Measurements from ENCODE around the gene PPP1R14B. TPM values are rescaled to one million over a fixed set of nuclear protein-coding genes. Genes with fewer than 3 reads are reported as not detected.

Gene PPP1R14B
- total RNA-seq, 4 donors from 2014 or later = 78.7 to 101 (median 99.0) TPM

DNA sequence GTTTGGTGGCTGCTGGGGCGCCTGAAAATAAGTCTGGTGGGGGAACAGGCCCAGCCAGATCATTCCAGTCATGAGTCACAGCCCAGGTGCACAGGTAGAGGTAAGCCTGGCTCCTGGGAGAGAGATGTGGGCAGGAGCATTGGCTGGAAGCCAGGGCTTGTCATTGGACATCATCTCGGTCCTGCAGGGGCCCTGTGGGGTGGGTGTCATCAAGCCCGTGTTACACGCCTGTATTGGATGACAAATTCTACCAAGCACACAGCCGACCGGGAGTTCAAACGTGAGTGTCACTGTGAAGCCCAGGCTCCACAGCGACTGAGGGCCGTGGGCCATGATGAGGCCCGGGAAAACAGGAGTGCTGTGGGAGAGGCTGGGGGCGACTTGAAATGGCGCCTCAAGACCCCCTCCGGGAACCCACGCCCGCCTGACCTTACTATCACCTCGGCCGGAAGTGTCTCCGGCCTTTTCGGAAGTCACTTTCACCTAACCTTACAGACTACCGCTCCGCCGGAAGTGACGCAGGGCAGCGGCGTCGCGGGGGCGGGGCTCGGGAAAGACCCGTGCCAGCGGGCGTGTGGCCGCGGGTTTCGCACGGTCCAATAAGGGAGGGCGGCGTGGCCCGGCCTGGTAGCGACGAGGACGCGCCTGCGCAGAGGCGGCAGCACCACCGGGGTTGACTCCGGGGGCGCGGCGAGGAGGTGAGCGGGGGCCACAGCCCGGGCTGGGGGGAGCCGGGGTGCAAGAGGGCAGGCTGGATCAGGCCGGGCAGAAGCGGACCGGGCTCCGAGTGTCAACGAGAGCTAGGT lies 6.1 kb downstream of the PPP1R14B start, which contains the start of gene FKBP2:
Gene FKBP2 (plus strand): TSS at position 661 of the 806 bp plus-strand sequence. CDS start 1,293 bp downstream, outside the sequence.
- no peaks in the 10 kb centered on the region for H3K27me3 ChIP-seq
- H3K27ac ChIP-seq = peak within 1 kb of the TSS; percentile 98 to 100 (median 98)
- H3K36me3 ChIP-seq = peaks cover 0 to 26% (median 0%) of the 10 kb centered on the region in 3 donors
- H3K9me3 ChIP-seq = no peaks in the 10 kb centered on the region
- peak; percentile 92 to 95 for TF ChIP-seq POLR2A (IDR thresholded peaks at IDR 0.05)
- no peak for TF ChIP-seq CTCF (IDR thresholded peaks at IDR 0.05)
- peaks cover 0 to 61% (median 27%) of the 10 kb centered on the region in 4 donors for H3K4me1 ChIP-seq
- peak; percentile 99 for DNase-seq
- peak within 1 kb of the TSS; percentile 76 to 95 (median 94) for H3K4me3 ChIP-seq

DNA sequence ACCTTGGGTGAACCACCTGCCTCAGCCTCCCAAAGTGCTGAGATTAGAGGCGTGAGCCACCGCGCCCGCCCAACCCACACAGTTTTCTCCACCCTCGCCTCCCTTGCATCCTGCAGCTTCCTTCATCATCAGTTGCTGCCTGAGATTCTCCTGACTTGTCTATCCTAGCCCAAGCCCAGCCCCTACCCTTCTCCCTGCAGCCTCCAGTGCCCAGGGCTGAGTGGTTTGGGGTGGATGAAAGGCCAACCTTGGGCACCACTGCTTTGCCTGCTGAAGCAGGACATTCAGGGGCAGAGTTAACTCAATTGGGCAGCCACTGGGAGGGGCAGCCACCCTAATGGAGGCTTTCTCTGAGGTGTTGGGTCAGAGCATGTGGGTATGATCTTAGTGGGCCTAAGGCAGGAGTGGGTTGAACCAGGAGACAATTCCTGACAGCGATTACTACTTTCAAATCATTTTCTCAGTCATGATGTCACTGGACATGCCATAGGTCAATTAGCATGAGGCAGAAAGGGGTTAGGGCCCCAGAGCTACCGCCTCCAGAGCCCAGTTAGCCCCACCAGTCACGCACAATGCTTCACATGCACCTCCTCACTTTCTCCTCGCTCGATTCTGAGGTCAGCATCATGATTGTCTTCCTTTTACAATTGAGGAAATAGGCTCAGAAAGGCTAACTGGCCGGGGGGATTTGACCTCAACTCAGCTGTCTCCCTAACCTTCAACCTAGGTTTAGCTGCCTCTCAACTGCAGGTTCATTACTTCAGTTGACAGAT lies 6.9 kb downstream of the PPP1R14B start:
- peaks cover 0 to 26% (median 0%) of the 10 kb centered on the region in 3 donors for H3K36me3 ChIP-seq
- peak in 1 of 3 donors; percentile 72 for DNase-seq
- H3K4me1 ChIP-seq = peaks cover 0 to 61% (median 30%) of the 10 kb centered on the region in 4 donors
- no peaks in the 10 kb centered on the region for H3K9me3 ChIP-seq
- no peaks in the 10 kb centered on the region for H3K27me3 ChIP-seq
- peak overlapping the region; percentile 76 to 95 (median 94) for H3K4me3 ChIP-seq
- TF ChIP-seq CTCF (IDR thresholded peaks at IDR 0.05) (no peak), POLR2A (IDR thresholded peaks at IDR 0.05) (no peak)
- H3K27ac ChIP-seq = peak overlapping the region; percentile 98 to 100 (median 98)

GRCh38 chr11:64238999-64239398 lies 7.7 kb downstream of the PPP1R14B start:
- H3K4me1 ChIP-seq = peaks cover 0 to 58% (median 29%) of the 10 kb centered on the region in 4 donors

DNA sequence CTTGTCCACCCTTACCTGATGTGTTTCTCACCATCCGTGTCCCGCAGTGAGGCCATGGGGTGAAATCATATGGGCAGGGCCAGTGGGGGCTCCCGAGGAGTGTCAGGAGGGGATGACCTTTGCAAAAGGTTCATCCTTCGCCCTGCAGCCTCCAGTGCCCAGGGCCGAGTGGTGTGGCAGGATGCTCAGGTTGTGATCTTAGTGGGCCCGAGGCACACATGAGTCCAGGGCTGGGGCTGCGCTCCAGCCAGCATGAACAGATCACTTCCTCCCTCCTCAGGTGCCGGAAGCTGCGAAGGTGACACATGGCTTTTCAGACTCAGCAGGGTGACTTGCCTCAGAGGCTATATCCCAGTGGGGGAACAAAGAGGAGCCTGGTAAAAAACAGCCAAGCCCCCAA lies 8.7 kb downstream of the PPP1R14B start:
- peak in 1 of 3 donors; percentile 61 for DNase-seq
- Histone ChIP-seq H3K36me3 (peaks cover 0 to 19% (median 0%) of the 10 kb centered on the region in 3 donors), H3K4me3 (no peak overlapping the region), H3K27me3 (no peaks in the 10 kb centered on the region), H3K27ac (peak overlapping the region; percentile 34 to 100 (median 83)), H3K4me1 (peaks cover 0 to 55% (median 35%) of the 10 kb centered on the region in 4 donors), H3K9me3 (no peaks in the 10 kb centered on the region)
- TF ChIP-seq CTCF (IDR thresholded peaks at IDR 0.05) (no peak), POLR2A (IDR thresholded peaks at IDR 0.05) (no peak)

More at GRCh38 chr11:64238999-64239398, 7.7 kb downstream of the PPP1R14B start:
- Histone ChIP-seq H3K27ac (peak overlapping the region; percentile 41 to 100 (median 98)), H3K9me3 (no peaks in the 10 kb centered on the region), H3K36me3 (peaks cover 0 to 22% (median 0%) of the 10 kb centered on the region in 3 donors), H3K27me3 (no peaks in the 10 kb centered on the region), H3K4me3 (no peak overlapping the region)
- DNase-seq = no peak
- TF ChIP-seq POLR2A (IDR thresholded peaks at IDR 0.05) (no peak), CTCF (IDR thresholded peaks at IDR 0.05) (no peak)

DNA sequence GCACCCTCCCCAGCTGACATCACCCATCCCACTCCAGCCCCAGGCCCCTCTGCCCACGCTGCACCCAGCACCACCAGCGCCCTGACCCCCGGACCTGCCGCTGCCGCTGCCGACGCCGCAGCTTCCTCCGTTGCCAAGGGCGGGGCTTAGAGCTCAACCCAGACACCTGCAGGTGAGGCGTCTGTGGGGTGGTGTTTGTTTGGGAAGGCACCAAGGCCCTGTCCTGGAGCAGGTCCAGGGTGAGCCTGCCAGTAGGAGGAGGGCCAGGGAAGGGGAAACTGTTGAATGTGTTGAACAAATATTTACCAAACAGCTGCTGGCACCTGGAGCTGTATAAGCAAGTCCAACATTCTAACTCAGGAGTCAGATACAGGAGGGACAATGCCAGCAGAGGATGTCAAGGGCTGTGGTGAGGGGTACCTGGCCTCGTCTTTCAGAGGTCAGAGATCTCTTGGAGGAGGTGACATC lies 9.2 kb downstream of the PPP1R14B start:
- peak overlapping the region in 1 of 4 donors; percentile 22 for H3K4me3 ChIP-seq
- H3K4me1 ChIP-seq = peaks cover 0 to 55% (median 32%) of the 10 kb centered on the region in 4 donors
- H3K27ac ChIP-seq = peak overlapping the region; percentile 34 to 100 (median 83)

More for the DNA sequence above, 9.2 kb downstream of the PPP1R14B start:
- Histone ChIP-seq H3K36me3 (peaks cover 0 to 19% (median 0%) of the 10 kb centered on the region in 3 donors), H3K27me3 (no peaks in the 10 kb centered on the region), H3K9me3 (no peaks in the 10 kb centered on the region)
- TF ChIP-seq CTCF (IDR thresholded peaks at IDR 0.05) (peak in 3 of 6 experiments; percentile 10 to 22 (median 20)), POLR2A (IDR thresholded peaks at IDR 0.05) (peak in 1 of 2 donors; percentile 22)
- DNase-seq = peak in 2 of 3 donors; percentile 84 to 85

All from Peyer's patch (tissue), 4 donors.